Prostate gland (tissue), 2 donors: ENCODE results near the gene GGNBP2.

Experiments used
- CTCF ChIP-seq, 4 experiments: fragments of 200-600 bp in 2 of 4; fragments of 450-650 bp in 2 of 4; sonication (generic) in 2 of 4; IDR thresholded peaks; 1 replicate in 3 of 4; 2 replicates in 1 of 4; pipeline ENCODE4 v1.5.1; 2016 to 2019; ENCODE audit warnings: antibody characterized with exemption in 4 of 4, mild to moderate bottlenecking in 2 of 4, moderate library complexity in 2 of 4
- POLR2A ChIP-seq: fragments of 450-650 bp; IDR thresholded peaks from one replicate; pipeline ENCODE4 v1.6.1; 2016; ENCODE audit warnings: antibody characterized with exemption, mild to moderate bottlenecking

GRCh38 chr17:36608280-36608679 is 63.6 kb downstream of the GGNBP2 start:
- TF ChIP-seq CTCF (IDR thresholded peaks at IDR 0.05) (no peak), POLR2A (no peak)
